ENCODE data around the gene CCRL2. TPM values are rescaled to one million over a fixed set of nuclear protein-coding genes. Genes with fewer than 3 reads are reported as not detected.

CCRL2 gene
- polyA plus RNA-seq, 1 experiment: not detected

DNA sequence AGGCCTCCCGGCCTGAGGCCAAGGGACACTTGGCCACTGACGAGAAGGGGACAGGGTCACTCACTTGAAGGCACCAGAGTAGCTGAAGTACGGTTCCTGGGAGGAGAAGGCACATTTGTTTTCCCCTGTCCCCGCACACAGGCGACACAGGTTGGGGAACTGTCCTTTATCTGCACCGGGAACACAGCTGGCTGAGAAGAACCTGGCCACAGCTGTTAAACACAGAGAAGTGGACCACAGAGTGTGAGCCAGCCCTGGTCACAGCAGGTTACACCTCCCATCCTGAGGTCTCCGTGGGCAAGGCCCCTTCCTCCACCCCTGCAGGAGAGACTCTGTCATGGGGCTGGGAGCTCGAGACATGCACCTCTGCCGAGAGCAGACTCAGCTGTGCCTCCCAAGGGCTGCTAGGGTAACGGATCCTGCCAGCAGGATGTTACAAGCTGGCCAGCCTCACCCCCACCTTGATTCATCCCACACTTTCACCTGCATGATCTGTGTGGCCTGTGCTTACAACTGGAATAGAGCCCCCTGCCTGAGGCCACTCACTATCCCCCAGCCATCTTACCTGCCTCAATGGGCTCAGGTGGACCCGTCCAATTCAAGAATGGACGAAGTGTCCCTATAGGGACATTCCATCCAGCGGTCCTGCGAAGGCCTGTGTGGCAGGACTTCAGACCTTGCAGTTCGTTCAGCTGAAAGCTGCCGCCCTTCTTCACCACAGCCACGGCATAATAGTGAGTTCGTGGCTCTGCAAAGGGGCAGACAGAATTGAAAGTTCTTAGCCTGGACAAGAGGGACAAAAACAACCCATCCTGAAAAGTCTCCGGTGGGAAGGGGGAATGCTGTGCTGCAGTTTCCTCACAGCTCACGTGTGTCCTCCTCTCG lies 48.4 kb downstream of the CCRL2 start:
- Histone ChIP-seq H3K36me3 (ENCODE audit: control insufficient read depth, insufficient read depth, low read length) (no peaks in the 10 kb centered on the region), H3K27me3 (ENCODE audit: control insufficient read depth, insufficient read depth, low read length) (peaks cover 9% of the 10 kb centered on the region), H3K4me3 (ENCODE audit: low read depth, low read length) (no peak overlapping the region)
- TF ChIP-seq, protein P1, sequence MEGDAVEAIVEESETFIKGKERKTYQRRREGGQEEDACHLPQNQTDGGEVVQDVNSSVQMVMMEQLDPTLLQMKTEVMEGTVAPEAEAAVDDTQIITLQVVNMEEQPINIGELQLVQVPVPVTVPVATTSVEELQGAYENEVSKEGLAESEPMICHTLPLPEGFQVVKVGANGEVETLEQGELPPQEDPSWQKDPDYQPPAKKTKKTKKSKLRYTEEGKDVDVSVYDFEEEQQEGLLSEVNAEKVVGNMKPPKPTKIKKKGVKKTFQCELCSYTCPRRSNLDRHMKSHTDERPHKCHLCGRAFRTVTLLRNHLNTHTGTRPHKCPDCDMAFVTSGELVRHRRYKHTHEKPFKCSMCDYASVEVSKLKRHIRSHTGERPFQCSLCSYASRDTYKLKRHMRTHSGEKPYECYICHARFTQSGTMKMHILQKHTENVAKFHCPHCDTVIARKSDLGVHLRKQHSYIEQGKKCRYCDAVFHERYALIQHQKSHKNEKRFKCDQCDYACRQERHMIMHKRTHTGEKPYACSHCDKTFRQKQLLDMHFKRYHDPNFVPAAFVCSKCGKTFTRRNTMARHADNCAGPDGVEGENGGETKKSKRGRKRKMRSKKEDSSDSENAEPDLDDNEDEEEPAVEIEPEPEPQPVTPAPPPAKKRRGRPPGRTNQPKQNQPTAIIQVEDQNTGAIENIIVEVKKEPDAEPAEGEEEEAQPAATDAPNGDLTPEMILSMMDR (IDR thresholded peaks at IDR 0.05; ENCODE audit: insufficient read depth, low read depth, low read length): no peak
- DNase-seq (ENCODE audit: low read depth): no peak
- POLR2A ChIA-PET: no interaction called here
- CTCF ChIA-PET: interaction anchor here (1.3 kb wide), 1 partner anchor 12 kb away, joined by 3 read pairs; no protein-coding TSS in a partner anchor

DNA sequence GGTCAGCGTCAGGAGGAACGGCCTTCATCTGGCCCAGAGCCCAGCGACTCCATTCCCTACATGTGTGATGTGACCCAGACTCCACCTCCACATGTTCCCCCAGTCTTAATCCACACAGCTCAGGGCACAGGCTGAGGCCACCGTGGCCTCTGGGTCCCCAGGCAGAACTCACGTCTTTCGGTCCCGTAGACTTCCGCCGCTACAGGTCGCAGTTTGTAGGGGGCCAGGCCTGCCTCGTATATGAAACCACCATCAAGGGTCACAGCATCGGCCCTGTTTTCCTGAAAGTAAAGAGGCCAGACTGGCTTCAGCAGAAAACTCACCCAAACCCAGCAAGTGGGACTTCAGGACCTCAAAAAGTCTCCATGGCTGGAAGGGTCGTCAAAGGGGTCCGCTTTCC lies 49.1 kb downstream of the CCRL2 start:
- Histone ChIP-seq H3K36me3 (ENCODE audit: control insufficient read depth, insufficient read depth, low read length) (no peaks in the 10 kb centered on the region), H3K27me3 (ENCODE audit: control insufficient read depth, insufficient read depth, low read length) (peaks cover 9% of the 10 kb centered on the region), H3K4me3 (ENCODE audit: low read depth, low read length) (no peak overlapping the region)
- no peak for DNase-seq (ENCODE audit: low read depth)
- TF ChIP-seq, protein P1 (IDR thresholded peaks at IDR 0.05; ENCODE audit: insufficient read depth, low read depth, low read length): no peak
- ChIA-PET POLR2A (no interaction called here), CTCF (interaction anchor here (1.5 kb wide), 1 partner anchor 16 kb away, joined by 3 read pairs; no protein-coding TSS in a partner anchor)

Other genes with a start within 250 kb of the CCRL2 start
- gene CCR1, start 198.9 kb upstream of the CCRL2 start, polyA plus RNA-seq (2011; rRNA removed): not detected in 2 replicates
- not detected in 2 replicates for gene CCR3, start 164.8 kb upstream of the CCRL2 start, polyA plus RNA-seq (2011; rRNA removed)
- not detected in 2 replicates for gene CCR2, start 53.1 kb upstream of the CCRL2 start, polyA plus RNA-seq (2011; rRNA removed)
- not detected in 2 replicates for gene CCR5, start 36.3 kb upstream of the CCRL2 start, polyA plus RNA-seq (2011; rRNA removed)
- not detected in 2 replicates for gene LTF, start 57.6 kb downstream of the CCRL2 start, polyA plus RNA-seq (2011; rRNA removed)
- not detected in 2 replicates for gene RTP3, start 90.7 kb downstream of the CCRL2 start, polyA plus RNA-seq (2011; rRNA removed)
- gene LRRC2, start 159.0 kb downstream of the CCRL2 start, polyA plus RNA-seq (2011; rRNA removed): 0.55 and 1.2 TPM in 2 replicates
- gene FAM240A, start 205.3 kb downstream of the CCRL2 start, polyA plus RNA-seq (2011; rRNA removed): not detected in 2 replicates

Data from BJ (cell line).